NCI-H69 (cell line): Measurements from ENCODE around the gene RAB11FIP3.
A peak's percentile ranks its signal among the peaks of the same experiment; 100 is the strongest.

Experiments used
- DNase-seq: peaks from one replicate; lab custom pipeline; 2025; lab: John Stamatoyannopoulos, UW

RAB11FIP3 gene

GRCh38 chr16:567373-568256, 142.2 kb downstream of the RAB11FIP3 start:
- DNase-seq = no peak

- peak; percentile 28 for DNase-seq
These were observed 143.2 kb downstream of the RAB11FIP3 start for GRCh38 chr16:568401-569258.

GRCh38 chr16:569445-570254, 144.2 kb downstream of the RAB11FIP3 start, which contains the start of gene PIGQ:
Gene PIGQ (plus strand): TSS chr16:569968. CDS start chr16:574075, 4,107 bp downstream.
- peak; percentile 79 for DNase-seq
